Cardiac ventricle fibroblast (primary cell): ENCODE data around the gene ST6GALNAC5. TPM values are rescaled to one million over a fixed set of nuclear protein-coding genes. Genes with fewer than 3 reads are reported as not detected.

Experiments
- total RNA-seq: library from RNA; depleted of rRNA; stranded (reverse); fragments of >200 nt; gene quantifications from 2 replicates; pipeline ENCODE4 v1.2.3, GENCODE V29; 2015

Gene ST6GALNAC5
- not detected in 2 replicates for total RNA-seq

GRCh38 chr1:76867342-76868130, at the start of gene ST6GALNAC5:
Gene ST6GALNAC5 (plus strand): TSS chr1:76867480.

